ENCODE results near the gene PCDH8. TPM values are rescaled to one million over a fixed set of nuclear protein-coding genes. Genes with fewer than 3 reads are reported as not detected.

PCDH8 gene
- total and polyA plus RNA-seq, 2 of the 13 experiments (the other 11 are each of a cell fraction or from before 2014, with no cell fraction given): not detected

- TF ChIP-seq ETS1 (CRISPR knock-in tag; IDR thresholded peaks at IDR 0.05) (0 out of 2 replicates have a peak, but pooled peaks have one; percentile 71), ZNF18 (CRISPR knock-in tag; IDR thresholded peaks at IDR 0.05; ENCODE audit: insufficient replicate concordance) (peak; percentile 80), BCL3 (CRISPR knock-in tag; IDR thresholded peaks at IDR 0.05) (peak; percentile 78; the same call in 1 of the 2 replicates), POLR2G (IDR thresholded peaks at IDR 0.05; ENCODE audit: low read depth, low read length) (no peak), TEAD2 (CRISPR knock-in tag; IDR thresholded peaks at IDR 0.05) (0 out of 2 replicates have a peak, but pooled peaks have one; percentile 55), MTERF4 (CRISPR knock-in tag; IDR thresholded peaks at IDR 0.05) (peak; percentile 31; the same call in 1 of the 2 replicates), ZNF792 (CRISPR knock-in tag; IDR thresholded peaks at IDR 0.05) (peak; percentile 88), ZBTB44 (CRISPR knock-in tag; IDR thresholded peaks at IDR 0.05) (peak; percentile 92; the same call in 1 of the 2 replicates), THAP11 (CRISPR knock-in tag; IDR thresholded peaks at IDR 0.05) (peak; percentile 73; the same call in 1 of the 2 replicates), ZNF790 (CRISPR knock-in tag; IDR thresholded peaks at IDR 0.05; ENCODE audit: borderline replicate concordance) (peak; percentile 67; the same call in 1 of the 2 replicates), ATF7-NPFF (CRISPR knock-in tag; IDR thresholded peaks at IDR 0.05; ENCODE audit: low read depth) (peak; percentile 92), PATZ1 (CRISPR knock-in tag; IDR thresholded peaks at IDR 0.05) (peak; percentile 37; the same call in 1 of the 2 replicates), ZNF354B (CRISPR knock-in tag; IDR thresholded peaks at IDR 0.05) (no peak), PHF8 (CRISPR knock-in tag; IDR thresholded peaks at IDR 0.05) (peak; percentile 39), SIX1 (CRISPR knock-in tag; IDR thresholded peaks at IDR 0.05; ENCODE audit: borderline replicate concordance) (0 out of 2 replicates have a peak, but pooled peaks have one; percentile 34), NFIB (CRISPR knock-in tag; IDR thresholded peaks at IDR 0.05; ENCODE audit: borderline replicate concordance) (no peak), ETV5 (CRISPR knock-in tag; IDR thresholded peaks at IDR 0.05; ENCODE audit: borderline replicate concordance) (peak; percentile 66), CREB3 (CRISPR knock-in tag; IDR thresholded peaks at IDR 0.05) (peak; percentile 93)
These were observed 2.1 kb upstream of the PCDH8 start (continued) for GRCh38 chr13:52850396-52851136.
